ENCODE results near the gene PHF19. TPM values are rescaled to one million over a fixed set of nuclear protein-coding genes. Genes with fewer than 3 reads are reported as not detected.
A peak's percentile ranks its signal among the peaks of the same experiment; 100 is the strongest.

Gene PHF19
- polyA plus RNA-seq, result 3.9 TPM

- peaks cover 4% of the 10 kb centered on the region for H3K27me3 Mint-ChIP-seq
- peaks cover 22 to 38% (median 32%) of the 10 kb centered on the region in 3 donors for H3K4me1 Mint-ChIP-seq
- no peaks in the 10 kb centered on the region for H3K9me3 Mint-ChIP-seq
- H3K27ac Mint-ChIP-seq, result peak within 1 kb of the TSS; percentile 58 to 95 (median 87)
- H3K36me3 Mint-ChIP-seq, result no peaks in the 10 kb centered on the region
- H3K4me3 Mint-ChIP-seq, result peak within 1 kb of the TSS; percentile 85 to 98 (median 93)
These were observed at the start of gene PHF19 for GRCh38 chr9:120876842-120877240. Gene PHF19 (minus strand): TSS chr9:120877188. CDS start chr9:120874741, 2,447 bp downstream.

GRCh38 chr9:120926397-120926928, 49.5 kb upstream of the PHF19 start, which contains the start of gene TRAF1:
Gene TRAF1 (minus strand): TSS chr9:120926796. CDS start chr9:120926075, 721 bp downstream.
- Mint-ChIP-seq H3K4me3 (peak within 1 kb of the TSS; percentile 91 to 93 (median 92)), H3K4me1 (peaks cover 59 to 71% (median 59%) of the 10 kb centered on the region in 3 donors), H3K27ac (peak within 1 kb of the TSS; percentile 85 to 97 (median 97)), H3K36me3 (peaks cover 5% of the 10 kb centered on the region), H3K9me3 (no peaks in the 10 kb centered on the region), H3K27me3 (no peaks in the 10 kb centered on the region)

DNA sequence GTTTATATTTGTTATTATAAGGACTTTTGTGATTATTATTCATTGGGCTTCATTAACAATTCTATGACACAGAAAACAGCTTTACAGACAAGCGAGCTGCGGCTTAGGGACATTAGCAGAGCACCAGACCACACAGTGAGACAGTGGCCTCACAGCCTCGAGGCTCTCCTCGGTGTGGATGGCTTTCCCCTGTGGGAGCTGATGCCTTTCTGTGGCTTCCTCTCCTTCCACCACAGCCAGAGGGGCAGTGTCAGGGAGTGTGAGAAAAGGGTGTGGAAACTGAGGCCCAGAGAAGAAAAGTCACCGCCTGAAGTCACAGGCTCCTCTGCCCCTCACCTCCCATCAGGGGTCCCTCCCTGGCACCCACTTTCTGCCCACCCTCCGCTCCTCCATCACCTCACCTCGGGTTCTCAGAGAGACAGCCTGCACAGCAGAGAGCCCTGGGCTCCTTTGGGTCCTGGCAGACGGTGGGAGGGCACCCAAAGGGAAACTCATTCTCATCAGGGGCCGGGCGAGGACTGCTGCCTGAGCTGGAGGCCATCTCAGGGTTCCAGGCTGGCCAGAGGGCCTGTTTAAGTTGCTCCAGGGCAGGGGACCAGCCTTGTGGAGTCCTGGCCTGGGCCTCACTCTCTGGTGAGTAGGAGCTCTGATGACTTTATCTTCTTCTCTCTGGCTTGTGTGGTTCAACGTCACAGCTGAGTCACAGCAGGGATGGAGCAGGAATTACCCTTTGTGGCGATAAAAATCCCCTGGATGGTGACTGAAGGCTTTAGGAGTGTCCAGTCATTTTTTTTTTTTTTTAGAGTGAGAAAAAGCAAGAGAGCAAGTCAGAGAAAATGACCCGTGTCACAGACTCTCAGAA, 48.8 kb upstream of the PHF19 start:
- peak overlapping the region; percentile 62 to 93 (median 92) for H3K4me3 Mint-ChIP-seq
- H3K36me3 Mint-ChIP-seq, result peaks cover 5% of the 10 kb centered on the region
- H3K9me3 Mint-ChIP-seq, result no peaks in the 10 kb centered on the region
- peaks cover 57 to 71% (median 59%) of the 10 kb centered on the region in 3 donors for H3K4me1 Mint-ChIP-seq
- peak overlapping the region; percentile 79 to 97 (median 85) for H3K27ac Mint-ChIP-seq
- no peaks in the 10 kb centered on the region for H3K27me3 Mint-ChIP-seq

DNA sequence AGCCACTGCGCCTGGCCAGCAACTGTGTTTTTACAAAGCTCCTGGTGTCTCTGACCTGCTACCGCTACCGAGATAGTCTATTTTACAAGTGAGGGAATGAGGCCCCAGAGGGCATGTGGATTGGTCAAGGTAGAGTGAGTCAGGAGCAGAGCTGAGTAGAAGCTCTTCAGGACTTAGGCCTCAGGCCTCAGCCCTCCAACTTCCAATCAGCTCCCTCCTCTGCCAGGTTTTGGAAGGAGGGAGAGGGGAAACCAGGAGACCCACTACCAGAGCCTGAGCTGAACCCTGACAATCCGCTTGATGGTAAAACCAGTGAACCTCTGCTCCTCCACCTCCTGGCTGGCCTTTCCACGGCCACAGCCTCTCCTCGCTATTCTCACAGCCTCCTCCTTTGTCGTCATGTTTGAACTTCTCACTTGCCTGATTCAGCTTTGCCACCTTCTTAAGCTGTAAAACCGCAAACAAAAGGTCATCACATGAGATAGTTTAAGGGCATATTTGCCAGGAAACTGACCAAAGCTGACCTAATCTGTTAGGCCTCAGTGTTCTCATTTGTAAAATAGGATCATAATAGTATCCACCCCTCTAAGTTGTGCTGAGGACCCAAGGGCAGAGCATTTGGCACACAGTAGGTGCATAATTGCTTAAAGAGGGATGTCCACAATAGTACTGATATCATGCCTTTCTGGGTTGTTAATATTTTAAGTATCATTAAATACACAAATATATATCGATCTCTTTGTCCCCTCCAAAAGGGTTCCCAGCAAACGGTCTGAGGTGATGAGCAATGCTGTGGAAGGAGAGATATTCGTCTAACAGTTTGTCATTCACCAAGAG, 47.9 kb upstream of the PHF19 start:
- peak overlapping the region; percentile 30 to 93 (median 58) for H3K4me3 Mint-ChIP-seq
- H3K36me3 Mint-ChIP-seq, result peaks cover 5% of the 10 kb centered on the region
- H3K9me3 Mint-ChIP-seq, result no peaks in the 10 kb centered on the region
- peaks cover 58 to 73% (median 65%) of the 10 kb centered on the region in 3 donors for H3K4me1 Mint-ChIP-seq
- peak overlapping the region; percentile 79 to 97 (median 85) for H3K27ac Mint-ChIP-seq
- H3K27me3 Mint-ChIP-seq, result no peaks in the 10 kb centered on the region

GRCh38 chr9:120923620-120924328, 46.8 kb upstream of the PHF19 start:
- Mint-ChIP-seq H3K4me1 (peaks cover 63 to 76% (median 69%) of the 10 kb centered on the region in 3 donors), H3K9me3 (no peaks in the 10 kb centered on the region), H3K27ac (peak overlapping the region; percentile 41 to 82 (median 80)), H3K27me3 (no peaks in the 10 kb centered on the region), H3K4me3 (peak overlapping the region in 3 of 4 donors; percentile 18 to 72 (median 66)), H3K36me3 (peaks cover 5% of the 10 kb centered on the region)

- Mint-ChIP-seq H3K4me3 (peak overlapping the region in 2 of 4 donors; percentile 6 to 90), H3K27ac (peak overlapping the region; percentile 12 to 80 (median 39)), H3K9me3 (no peaks in the 10 kb centered on the region), H3K36me3 (peaks cover 5% of the 10 kb centered on the region), H3K27me3 (no peaks in the 10 kb centered on the region), H3K4me1 (peaks cover 54 to 70% (median 61%) of the 10 kb centered on the region in 3 donors)
These were observed 45.6 kb upstream of the PHF19 start for GRCh38 chr9:120922404-120923195.

DNA sequence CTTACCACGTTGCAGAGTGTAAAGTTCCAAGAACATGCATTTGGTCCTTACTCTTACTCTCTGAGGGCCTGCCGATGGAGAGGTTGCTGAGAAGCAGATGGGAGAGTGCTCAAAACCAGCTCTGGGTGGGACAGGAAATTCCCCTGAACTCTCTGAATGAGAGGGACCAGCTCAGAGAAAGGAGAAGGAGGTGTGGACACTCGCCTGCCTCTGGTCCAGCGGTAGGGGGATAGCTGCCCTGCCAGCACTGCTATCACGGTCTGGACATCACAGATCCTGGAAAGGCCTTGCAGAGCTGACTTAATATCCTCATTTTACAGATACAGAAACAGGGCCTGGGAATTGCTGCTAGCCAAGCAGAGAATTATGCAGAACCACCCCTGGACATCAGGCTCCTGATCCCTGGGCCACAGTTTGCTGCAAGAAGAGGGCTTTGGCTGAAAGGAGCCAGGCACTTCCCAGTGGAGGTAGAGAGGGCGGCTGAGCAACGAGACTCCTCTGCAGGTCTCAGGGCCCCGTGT, 44.7 kb upstream of the PHF19 start:
- peak overlapping the region in 3 of 4 donors; percentile 16 to 90 (median 35) for H3K4me3 Mint-ChIP-seq
- H3K9me3 Mint-ChIP-seq, result no peaks in the 10 kb centered on the region
- no peaks in the 10 kb centered on the region for H3K27me3 Mint-ChIP-seq
- peaks cover 5% of the 10 kb centered on the region for H3K36me3 Mint-ChIP-seq
- peak overlapping the region; percentile 12 to 87 (median 41) for H3K27ac Mint-ChIP-seq
- H3K4me1 Mint-ChIP-seq, result peaks cover 52 to 61% (median 53%) of the 10 kb centered on the region in 3 donors

- peak overlapping the region in 1 of 3 donors; percentile 41 for H3K27ac Mint-ChIP-seq
- H3K27me3 Mint-ChIP-seq, result no peaks in the 10 kb centered on the region
- H3K4me1 Mint-ChIP-seq, result peaks cover 49 to 56% (median 50%) of the 10 kb centered on the region in 3 donors
- H3K4me3 Mint-ChIP-seq, result peak overlapping the region in 2 of 4 donors; percentile 10 to 90
- peaks cover 5% of the 10 kb centered on the region for H3K36me3 Mint-ChIP-seq
- H3K9me3 Mint-ChIP-seq, result no peaks in the 10 kb centered on the region
These were observed 43.8 kb upstream of the PHF19 start for GRCh38 chr9:120920806-120921178.

- H3K4me3 Mint-ChIP-seq, result peak overlapping the region in 2 of 4 donors; percentile 52 to 60
- peak overlapping the region in 1 of 3 donors; percentile 65 for H3K27ac Mint-ChIP-seq
- H3K27me3 Mint-ChIP-seq, result no peaks in the 10 kb centered on the region
- H3K36me3 Mint-ChIP-seq, result peaks cover 5% of the 10 kb centered on the region
- H3K9me3 Mint-ChIP-seq, result no peaks in the 10 kb centered on the region
- H3K4me1 Mint-ChIP-seq, result peaks cover 43 to 50% (median 46%) of the 10 kb centered on the region in 3 donors
These were observed 43.1 kb upstream of the PHF19 start for GRCh38 chr9:120919843-120920805.

DNA sequence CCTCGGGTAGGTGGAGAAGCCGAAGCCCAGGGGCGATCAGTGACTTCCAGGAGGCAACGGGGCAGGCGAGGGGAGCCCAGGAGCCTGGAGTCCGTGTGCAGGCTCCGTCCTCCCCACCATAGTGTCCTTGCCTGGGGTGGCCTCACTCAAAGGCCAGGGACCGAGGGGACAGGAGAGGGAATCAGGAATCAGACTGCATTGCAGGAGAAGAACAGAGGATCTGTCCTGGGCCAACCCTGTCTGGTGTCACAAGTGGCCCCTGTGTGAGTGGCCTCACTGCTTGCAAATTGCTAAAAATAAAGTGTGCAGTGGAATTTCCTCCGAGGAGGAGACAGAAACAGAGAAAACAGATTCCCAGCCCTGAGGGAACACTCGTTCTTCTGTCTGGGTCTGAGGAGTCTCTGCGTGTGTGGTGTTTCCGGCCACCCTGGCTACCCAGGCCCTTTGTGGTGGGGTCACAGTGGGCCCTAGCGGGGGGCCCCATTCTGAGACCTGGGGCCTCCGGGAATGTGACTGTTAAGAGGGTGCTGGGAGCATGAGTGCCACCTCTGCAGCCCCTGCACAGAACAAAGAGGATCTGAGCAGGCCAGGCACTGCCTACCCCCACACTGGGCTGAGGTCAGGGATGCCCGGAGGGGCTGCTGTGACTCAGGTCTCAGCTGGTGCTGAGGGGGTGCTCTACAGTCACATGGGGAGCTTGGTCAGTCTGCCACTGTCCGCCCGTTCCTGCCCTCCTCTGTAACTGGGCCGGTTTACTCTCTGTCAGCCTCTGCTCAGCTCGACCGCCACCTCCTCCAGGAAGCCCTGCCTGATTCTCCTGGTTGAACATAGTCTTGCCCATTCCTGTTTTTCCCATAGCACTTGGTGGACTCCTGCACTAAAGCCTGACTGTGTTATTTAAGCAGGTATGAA, 42.2 kb upstream of the PHF19 start:
- no peaks in the 10 kb centered on the region for H3K9me3 Mint-ChIP-seq
- peak overlapping the region in 1 of 3 donors; percentile 65 for H3K27ac Mint-ChIP-seq
- no peak overlapping the region for H3K4me3 Mint-ChIP-seq
- peaks cover 5% of the 10 kb centered on the region for H3K36me3 Mint-ChIP-seq
- H3K4me1 Mint-ChIP-seq, result peaks cover 37 to 46% (median 42%) of the 10 kb centered on the region in 3 donors
- no peaks in the 10 kb centered on the region for H3K27me3 Mint-ChIP-seq

DNA sequence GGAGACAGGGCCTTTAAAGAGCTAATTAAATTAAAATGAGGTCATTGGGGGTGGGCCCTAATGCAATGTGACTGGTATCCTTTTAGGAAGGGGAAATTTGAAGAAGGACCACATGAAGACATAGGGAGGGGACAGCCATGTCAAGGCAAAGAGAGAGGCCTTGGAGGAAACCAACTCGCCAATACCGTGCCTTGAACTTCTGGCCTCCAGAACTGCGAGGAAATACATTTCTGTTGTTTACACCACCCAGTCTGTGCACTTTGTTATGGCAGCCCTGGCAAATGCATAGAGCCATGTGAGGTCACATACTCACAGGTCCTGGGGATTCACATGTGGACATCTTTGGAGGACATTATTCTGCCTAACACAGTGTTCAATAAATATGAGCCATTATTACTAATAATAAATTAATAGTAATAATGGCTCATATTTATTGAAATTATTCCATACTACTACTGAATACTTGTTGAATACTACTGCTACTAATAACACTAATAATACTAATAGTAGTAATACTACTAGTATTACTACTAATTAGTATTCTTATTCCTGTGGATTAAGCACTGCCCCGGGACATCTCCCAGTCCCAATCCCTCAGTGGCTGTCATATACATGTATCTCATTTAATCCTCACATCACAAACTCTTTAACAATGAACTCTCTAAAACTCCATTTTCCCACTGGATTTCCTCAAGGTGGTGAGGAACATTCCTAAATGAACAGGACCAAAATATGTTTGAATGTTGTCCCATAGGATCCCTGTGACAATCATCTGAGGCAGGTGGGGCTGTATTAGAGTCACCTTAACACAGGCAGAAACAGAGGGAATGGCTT, 41.2 kb upstream of the PHF19 start:
- peaks cover 5% of the 10 kb centered on the region for H3K36me3 Mint-ChIP-seq
- H3K9me3 Mint-ChIP-seq, result no peaks in the 10 kb centered on the region
- H3K27me3 Mint-ChIP-seq, result no peaks in the 10 kb centered on the region
- peaks cover 33 to 38% (median 35%) of the 10 kb centered on the region in 3 donors for H3K4me1 Mint-ChIP-seq
- H3K27ac Mint-ChIP-seq, result peak overlapping the region in 1 of 3 donors; percentile 21
- no peak overlapping the region for H3K4me3 Mint-ChIP-seq
